HG02571 (cell line): ENCODE measurements around the gene PAXX.

Experiments
- ATAC-seq: cut with Tn5 transposase; IDR thresholded peaks from one replicate; pipeline ENCODE4 v1.9.1; 2021; ENCODE audit warnings: mild to moderate bottlenecking, moderate library complexity; ENCODE audit not compliant: unreplicated experiment

PAXX gene

DNA sequence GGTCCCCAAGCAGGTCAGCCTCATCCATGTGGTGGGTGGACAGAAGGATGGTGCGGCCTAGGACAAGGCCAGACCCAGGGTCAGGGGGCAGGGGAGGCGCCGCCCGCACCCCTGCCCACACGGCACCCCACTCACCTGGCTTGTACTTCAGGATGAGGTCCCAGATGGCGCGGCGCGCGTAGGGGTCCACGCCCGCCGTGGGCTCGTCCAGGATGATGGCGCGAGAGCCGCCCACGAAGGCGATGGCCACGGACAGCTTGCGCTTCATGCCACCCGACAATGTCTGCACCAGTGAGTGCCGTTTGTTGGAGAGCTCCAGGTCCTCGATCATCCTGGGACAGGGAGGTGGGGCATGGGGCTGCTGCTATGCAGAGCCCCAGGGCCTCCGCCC is 23.3 kb downstream of the PAXX start:
- no peak for ATAC-seq

GRCh38 chr9:137015976-137016375 is 23.8 kb downstream of the PAXX start:
- no peak for ATAC-seq

DNA sequence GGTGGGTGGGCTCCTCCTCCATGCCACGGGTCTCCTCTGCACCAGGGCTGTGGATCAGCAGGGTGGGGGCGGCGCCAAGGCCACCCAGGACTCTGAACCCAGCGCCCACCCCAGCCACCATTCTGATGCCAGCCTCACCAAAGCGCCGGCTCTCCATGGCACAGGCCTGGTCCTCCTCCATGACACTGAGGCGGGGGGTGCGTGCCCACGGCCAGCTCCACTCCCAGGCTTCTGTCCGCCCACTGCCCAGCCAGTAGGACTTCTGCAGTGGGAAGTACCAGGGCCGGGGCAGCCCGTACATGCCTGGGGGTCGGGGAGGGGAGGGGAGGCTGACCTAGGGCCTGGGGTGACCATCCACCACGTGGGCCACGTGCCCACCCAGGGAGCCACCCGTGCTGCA is 24.2 kb downstream of the PAXX start:
- no peak for ATAC-seq

DNA sequence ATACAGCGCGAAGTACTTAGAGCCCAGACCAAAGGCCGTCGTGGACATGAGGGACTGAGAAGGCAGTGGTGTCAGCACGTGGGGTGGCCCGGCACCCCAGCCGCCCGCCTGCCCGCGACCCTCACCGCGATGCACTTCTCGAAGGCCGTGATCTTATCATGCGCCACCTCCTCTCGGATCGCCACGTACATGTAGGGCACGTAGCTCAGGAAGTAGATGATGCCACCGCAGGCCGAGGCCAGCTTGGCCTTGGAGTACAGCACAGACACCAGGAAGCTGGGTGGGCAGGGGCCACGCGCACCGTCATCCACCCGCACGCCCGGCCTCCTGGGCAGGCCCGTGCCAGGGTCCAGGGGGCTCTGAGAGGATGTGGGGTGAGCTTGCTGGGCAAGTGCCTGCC is 24.8 kb downstream of the PAXX start:
- ATAC-seq: no peak

DNA sequence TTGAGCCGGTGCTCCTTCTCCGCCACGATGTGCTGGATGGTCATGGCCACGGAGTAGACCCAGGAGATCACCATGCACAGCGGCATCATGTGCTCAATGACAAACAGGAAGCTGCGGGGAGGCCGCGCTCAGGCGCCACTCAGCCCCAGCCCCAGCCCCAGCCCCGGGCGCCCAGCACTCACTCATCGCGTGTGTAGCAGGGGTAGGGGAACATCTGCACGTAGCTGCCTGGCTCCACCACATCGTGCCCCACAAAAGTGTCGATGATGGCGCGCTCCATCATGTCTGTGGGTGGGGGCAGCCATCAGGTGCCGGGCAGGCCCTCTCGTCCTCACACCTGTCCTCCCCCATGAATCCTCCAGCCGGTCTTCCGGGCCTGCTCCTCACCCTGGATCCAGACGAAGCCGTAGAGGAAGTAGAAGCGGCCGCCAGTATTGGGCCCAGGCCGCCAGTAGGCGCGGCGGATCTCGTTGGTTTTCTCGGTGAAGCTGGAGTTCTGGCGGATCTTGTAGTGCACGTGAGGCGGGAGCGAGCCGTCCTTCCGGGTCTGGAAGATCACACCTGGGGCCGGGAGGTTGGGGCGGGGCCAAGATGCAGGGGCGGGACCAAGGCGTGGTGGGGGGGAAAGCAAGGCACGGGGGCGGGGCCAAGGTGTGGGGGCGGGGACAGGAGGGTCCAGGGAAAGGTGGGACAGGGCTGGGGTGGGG is 25.7 kb downstream of the PAXX start:
- no peak for ATAC-seq

DNA sequence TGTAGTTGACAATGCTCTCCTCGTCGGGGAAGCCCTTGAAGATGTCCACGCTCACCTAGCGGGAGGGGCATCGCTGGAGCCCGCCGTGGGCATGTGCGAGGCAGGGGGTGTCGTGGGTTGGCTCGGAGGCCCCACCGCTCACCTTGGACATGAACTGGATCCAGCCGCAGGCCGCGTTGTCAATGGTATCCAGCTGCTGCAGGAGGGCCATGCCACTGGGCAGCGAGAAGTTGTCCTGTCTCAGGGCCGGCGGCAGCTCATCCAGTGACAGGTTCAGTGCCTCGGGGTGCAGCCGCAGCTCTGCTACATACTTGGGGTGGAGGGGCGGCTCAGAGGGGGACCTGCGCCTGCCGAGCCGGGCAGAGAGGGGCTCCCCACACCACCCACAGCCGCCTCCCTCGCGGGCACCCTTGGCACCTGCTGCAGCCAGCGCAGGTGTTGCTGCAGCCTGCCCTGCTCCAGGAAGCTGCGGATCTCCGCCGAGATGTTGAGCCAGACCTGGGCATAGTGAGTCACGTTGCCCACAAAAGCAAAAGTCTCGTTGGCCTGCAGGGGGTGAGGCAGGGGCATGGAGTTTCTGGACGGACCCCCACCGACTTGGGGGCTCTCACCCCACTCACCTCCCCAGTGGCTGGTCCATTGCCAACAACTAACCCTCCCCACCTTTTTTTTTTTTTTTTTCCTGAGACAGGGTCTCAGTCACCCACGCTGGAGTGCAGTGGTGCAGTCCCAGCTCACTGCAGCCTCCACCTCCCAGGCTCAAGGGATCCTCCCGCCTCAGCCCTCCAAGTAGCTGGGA is 26.7 kb downstream of the PAXX start:
- no peak for ATAC-seq

DNA sequence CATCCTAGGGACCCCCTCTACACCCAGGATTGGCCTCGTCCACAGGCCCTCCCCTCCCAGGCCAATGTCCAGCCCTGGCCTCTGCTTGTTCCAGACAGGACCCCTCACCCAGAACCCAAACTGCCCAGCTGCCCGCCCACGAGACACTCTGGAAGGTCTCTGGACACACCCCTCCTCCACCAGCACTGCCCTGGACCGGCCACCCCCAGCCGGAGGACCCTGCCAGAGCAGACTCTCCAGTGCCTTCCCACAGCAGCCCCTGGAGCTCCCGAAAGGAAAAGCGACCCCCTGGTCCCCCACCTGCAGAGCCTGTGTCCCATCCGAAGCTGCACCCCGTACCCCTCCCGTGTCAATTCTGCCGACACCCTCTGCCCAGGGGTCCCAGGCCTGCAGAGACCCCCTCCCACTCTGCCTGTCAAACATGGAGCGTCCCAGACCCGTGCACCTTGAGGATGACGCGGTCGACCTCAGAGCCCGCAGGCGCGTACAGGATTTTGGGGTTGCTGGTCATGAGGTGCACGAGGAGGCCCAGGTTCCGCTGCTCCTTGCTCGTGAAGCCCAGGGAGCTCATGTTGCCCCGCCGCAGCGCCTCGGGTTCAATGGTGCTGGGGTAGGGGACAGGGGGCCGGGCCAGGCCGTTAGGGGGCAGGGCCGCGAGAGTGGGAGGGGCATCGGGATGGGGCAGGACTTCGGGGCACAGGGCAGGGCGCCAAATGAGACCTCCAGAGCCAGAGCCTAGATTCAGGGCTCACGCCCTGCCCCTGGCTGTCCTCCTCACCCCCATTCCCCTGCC is 27.9 kb downstream of the PAXX start:
- no peak for ATAC-seq

GRCh38 chr9:137020771-137021567 is 28.7 kb downstream of the PAXX start:
- no peak for ATAC-seq

DNA sequence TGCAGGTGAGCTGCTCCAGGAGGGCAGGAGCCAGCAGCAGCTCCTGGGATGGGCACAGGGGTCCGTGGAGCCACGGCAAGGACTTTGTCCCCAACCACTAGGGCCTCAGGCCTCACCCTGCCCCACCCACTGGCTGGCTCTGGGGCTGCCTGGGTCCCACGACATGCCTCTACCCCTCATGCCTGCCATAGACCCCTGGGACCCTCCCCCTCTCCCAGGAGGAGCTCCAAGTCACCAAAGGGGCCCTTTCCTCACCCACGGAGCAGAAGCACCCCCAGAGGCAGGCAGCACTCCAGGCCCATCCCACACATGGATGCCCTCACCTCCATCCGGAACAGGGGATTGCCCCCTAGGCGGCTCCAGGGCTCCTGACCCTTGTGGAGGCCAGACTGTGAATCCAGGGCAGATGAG is 29.4 kb downstream of the PAXX start:
- no peak for ATAC-seq

DNA sequence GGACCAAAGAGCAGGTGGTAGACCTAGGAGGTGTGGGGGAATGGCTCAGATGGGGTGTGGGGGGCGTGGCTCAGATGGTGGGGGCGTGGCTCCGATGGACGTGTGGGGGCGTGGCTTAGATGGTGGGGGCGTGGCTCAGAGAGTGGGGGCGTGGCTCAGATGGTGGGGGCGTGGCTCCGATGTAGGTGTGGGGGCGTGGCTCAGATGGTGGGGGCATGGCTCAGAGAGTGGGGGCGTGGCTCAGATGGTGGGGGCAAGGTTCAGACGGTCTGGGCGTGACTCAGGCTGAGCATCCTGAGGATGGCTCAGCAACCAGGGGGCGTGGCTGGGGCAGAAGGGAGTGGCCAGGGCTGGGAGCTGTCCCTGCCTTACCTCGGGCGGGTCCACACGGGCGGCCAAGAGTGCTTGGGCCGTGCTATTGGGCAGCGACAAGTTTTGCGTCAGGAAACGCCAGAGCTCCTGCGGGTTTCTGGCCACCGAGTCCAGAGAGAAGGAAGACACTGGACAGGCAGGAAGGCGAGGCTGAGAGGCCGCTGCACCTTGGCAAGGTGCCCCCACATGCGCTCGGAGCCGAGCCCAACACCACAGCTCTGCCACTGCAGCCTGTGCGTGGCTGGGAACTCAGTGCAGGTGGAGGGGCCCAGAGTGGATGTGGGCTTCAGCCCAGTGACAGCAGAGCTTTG is 29.9 kb downstream of the PAXX start:
- no peak for ATAC-seq

- no peak for ATAC-seq
Observed at GRCh38 chr9:137022662-137023008, 30.4 kb downstream of the PAXX start.

DNA sequence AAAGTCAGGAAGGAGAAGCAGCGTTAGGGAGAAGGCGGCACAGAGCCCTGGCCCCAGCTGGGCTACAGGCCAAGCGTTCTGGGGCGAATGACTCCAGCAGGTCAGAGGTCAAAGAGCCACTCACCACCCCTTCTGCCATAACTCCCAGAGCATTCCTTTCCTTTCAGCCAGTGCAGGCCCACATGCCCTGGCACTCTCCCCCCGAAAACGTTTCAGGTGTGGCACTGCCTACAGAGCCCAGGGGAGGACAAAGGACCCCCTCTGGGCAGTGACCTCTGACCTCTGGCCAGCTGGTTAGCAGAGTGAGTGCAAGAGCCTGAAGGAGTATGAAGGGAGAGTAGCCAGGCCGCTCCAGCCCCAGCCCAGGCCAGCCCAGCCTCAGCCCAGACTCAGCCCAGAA is 30.9 kb downstream of the PAXX start:
- ATAC-seq: no peak

- no peak for ATAC-seq
Observed at GRCh38 chr9:137023583-137023991, 31.4 kb downstream of the PAXX start.

DNA sequence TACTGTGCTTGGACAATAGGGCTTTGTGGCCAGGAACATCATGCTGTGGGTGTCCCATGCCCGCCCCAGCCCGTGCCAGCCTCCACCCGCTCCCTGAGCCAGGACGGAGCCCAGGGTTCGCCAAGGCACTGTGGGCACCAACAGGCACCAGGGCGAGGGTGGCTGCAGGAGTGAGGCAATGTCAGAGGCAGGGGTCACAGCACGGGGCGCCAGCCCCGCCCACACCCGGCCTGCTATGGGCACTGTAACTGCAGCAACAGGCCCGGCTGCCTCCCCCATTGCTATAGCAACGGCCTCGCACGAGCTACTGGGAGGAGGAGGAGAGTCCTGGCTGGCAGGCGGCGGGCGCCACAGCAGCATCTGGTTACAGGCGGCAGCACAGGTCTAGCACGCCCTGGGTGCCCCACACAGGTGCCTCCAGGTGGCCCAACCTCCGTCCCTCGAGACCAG is 33.3 kb downstream of the PAXX start:
- ATAC-seq: no peak

- ATAC-seq: no peak
Observed at GRCh38 chr9:137026384-137026783, 34.2 kb downstream of the PAXX start.

DNA sequence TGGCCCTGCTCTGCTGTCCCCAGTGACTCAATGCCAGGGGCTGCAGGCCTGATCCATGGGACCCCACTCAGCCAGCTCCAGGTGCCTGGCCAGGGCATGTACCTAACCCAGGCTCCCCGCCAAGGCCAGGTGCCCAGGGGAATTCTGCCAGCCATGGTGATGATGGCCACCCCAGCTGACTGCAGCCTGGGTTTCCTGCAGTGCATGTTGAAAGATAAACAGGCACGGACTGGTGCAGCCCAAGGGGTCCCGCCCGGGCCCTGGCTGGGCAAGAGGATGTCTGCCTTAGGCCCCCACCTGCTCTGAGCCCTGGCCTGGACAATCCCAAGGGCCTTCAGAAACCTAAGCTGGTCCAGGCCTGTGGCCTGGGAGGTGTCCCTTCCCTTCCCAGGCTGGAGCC is 34.6 kb downstream of the PAXX start:
- no peak for ATAC-seq

DNA sequence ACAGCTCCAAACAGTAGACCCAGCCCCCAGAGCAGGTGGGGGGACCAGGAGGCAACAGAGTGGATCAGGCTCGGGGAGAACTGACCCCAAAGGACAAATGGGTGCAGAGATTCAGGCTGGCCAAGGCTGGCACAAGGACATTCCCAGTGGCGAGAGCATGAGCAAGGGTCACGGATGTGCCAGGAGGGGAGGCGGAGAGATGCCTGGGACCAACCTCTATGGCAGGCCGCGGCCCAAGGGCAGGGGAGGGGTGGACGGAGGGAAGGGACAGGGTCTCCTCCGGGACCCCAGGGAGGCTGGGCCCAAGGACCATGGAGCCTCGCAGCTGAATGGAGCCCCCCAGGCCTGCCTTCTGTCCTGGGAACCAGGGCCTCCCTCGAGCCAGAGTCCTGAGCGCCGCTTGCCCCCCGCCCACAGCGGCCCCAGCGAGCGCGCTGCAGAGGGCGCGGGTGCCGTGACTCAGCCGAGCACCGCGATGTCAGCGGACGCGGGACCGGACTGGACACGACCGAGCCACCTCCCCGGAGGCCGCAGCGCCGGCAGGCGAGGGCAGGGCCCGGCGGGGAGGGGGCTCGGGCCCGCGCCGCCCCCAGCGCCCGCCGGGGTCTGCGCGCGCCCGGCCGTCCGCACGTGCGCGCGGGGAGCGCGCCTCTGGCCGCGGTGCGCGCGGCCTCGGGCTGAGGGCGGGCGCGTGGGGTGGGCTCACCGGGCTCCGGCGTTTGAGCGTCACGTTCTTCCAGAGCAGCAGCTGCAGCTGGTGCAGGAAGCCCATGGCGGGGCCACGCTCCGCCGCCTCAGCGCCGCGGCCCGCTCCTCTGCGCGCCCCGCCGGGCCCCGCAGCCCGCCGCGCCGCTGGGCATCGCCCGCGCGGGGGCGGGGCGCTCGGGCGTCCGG is 35.4 kb downstream of the PAXX start, which contains the start of gene ABCA2:
TSS of gene ABCA2 (minus strand) at position 869 of the 894 bp plus-strand sequence. CDS start at position 772, 97 bp downstream.
- ATAC-seq: no peak

GRCh38 chr9:137028263-137029057 is 36.2 kb downstream of the PAXX start:
- no peak for ATAC-seq
